Fibroblast of lung (primary cell): ENCODE data around the gene CHGA.

ENCODE experiments used
- CTCF ChIP-seq, 2 donors: IDR thresholded peaks in 1 of 2; conservative IDR thresholded peaks in 1 of 2; 1 replicate in 1 of 2; 2 replicates in 1 of 2; pipeline ENCODE4 v1.5.1; 2011 to 2012; ENCODE audit warnings: low read length in 2 of 2, control low read depth in 1 of 2, inconsistent platforms in 1 of 2, low read depth in 1 of 2, mild to moderate bottlenecking in 1 of 2
- EZH2 ChIP-seq: IDR thresholded peaks from 2 replicates; pipeline ENCODE4 v1.5.1; 2012; ENCODE audit warnings: low read length, control low read depth, mild to moderate bottlenecking; ENCODE audit errors: missing control alignments

- no peak for TF ChIP-seq CTCF (conservative IDR thresholded peaks at IDR 0.05 in 1 of 2, IDR thresholded peaks at IDR 0.05 in 1 of 2; ENCODE audit: low read depth in 1 of 2, low read length in 2 of 2)
- TF ChIP-seq EZH2 = no peak
These were observed 41.5 kb downstream of the CHGA start for GRCh38 chr14:92964124-92965109.
